ENCODE results near the gene PPIL1. TPM values are rescaled to one million over a fixed set of nuclear protein-coding genes. Genes with fewer than 3 reads are reported as not detected.

PPIL1 gene
- total RNA-seq = 30.7 TPM

DNA sequence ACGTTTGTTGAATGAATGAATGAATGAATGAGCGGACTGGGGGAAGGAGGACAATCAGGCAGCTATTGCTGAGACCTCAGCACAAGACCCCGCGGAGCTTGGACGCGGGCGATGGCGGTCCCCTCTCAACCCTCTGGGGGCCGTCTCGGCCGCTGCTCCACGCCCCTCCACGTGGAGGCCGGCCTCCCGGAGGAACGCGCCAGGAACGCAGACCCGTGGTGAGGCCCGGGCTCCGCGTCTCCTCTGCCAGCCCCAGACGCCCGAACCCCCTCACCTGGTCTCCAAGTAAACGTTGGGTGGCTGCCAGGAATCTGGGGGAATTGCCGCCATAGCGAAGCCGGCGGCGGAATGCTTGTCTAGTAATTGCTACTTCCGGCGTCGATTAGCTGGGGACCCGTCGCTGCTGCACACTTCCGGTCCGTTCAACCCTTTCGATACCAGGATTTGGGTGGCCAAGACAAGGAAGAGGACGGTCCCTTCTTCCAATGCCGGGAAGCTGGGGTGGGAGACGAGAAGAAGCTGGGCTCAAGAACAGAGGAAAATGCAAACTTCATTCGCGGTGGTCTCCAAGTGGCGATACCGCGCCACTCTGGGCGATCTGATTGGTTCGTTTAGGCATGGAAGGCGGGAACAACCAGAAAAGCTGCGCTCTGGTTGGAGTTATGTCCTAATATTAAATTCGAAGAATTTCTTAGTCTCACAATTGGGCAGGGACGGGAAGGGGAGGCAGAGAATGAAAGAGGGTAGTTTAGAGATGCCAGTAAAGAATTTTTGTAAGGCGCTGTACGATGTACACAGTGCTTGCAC lies at the start of gene PPIL1:
TSS of gene PPIL1 (minus strand) at position 361 of the 807 bp plus-strand sequence. CDS start at position 330, 31 bp downstream.

DNA sequence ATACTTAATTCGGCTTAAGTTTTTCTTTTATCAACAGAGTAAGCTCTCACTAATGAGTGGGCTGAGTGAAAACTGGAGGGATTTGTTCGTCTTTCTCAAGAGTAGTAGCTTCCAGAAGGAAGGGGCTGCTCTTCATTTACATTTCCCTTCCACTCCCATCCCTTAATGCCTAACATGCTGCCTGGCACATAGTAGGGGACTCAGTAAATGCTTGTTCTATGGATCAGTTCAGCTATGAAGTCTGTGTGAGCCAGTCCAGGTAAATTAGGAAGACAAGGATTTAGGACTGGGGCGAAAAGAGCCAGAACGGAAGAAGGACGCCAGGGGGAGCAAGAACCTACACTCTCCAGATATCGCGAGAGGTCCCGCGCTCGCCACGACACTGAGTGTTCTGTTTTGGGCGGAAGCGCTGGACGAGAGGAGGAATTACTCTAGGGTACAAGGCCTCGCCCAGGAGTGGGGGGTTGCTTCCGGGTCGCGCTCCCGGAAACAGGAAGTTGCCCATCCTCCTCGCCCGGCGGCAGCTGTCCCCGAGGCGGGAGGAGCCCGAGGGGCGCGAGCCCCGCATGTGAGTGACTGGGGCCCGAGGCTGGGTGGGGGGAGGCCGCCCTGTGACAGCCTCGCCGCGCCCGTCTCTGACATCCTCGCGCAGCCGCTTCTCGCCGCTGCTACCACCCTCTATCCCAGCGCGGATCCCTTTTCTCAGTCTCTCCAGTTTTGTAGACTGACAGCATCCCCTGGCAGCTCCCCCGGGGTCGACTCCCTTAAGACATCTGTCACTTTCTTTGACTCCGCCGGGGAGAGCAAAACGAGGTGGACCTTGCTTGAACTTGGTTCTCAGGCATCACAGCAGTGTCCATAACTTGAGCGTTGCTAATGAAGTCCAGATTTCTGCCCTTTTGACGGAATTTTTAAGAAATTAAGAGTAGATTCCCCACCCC lies 11.1 kb upstream of the PPIL1 start, which contains the start of gene C6orf89:
TSS of gene C6orf89 (plus strand) at position 492 of the 941 bp plus-strand sequence. CDS start 13,493 bp downstream, outside the sequence.

DNA sequence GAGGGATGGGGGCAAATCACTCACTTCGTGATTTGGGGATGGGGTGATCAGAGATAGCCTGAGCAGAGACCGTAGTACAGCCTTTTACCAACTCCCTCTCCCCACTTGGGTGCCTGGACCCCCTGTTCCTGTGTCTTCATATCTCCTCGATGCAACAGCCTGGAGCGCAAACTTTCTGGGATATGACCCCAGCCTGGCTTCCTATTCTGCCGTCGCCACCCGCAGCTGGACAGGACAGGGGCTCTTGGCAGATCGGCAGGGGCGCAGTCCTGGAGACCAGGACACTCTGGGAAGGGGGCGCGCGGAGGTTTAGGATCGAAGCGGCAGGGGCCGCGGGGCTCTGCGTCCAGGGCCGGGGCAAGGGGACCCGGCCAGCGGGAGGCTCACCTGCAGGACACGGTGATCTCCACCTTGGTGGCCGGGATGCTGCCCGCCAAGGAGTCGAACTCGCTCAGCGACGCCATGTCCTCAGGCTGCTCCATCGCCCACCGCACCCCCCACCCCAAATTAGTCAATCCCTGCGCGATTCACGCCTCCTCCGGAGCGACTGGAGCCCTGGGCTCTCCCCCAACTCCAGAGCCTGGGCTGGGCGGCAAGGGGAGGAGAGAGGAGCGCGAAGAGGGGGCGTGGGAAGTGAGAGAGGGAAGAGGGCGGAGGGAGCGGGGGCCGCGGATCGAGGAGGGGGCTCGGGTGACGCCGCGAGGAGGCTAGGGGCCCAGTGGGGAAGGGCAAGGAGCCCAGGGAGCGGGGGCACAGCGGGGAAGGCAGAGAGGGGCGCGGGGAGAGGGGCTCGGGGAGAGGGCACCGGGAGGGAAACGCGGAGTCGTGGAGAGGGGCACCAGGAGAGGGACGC lies 35.5 kb downstream of the PPIL1 start, which contains the start of gene CPNE5:
TSS of gene CPNE5 (minus strand) at position 549 of the 853 bp plus-strand sequence. CDS start at position 482, 67 bp downstream.

Other genes with a start within 250 kb of the PPIL1 start
- gene CDKN1A, start 196.1 kb downstream of the PPIL1 start, total RNA-seq = 1.3 TPM
- gene RAB44, start 177.0 kb downstream of the PPIL1 start, total RNA-seq = not detected
- 15.3 TPM for gene CPNE5, start 35.4 kb downstream of the PPIL1 start, total RNA-seq
- gene C6orf89, start 11.1 kb upstream of the PPIL1 start, total RNA-seq = 34.1 TPM
- gene PI16, start 79.9 kb upstream of the PPIL1 start, total RNA-seq = not detected
- gene MTCH1, start 111.4 kb upstream of the PPIL1 start, total RNA-seq = 126 TPM
- 2.2 TPM for gene FGD2, start 130.9 kb upstream of the PPIL1 start, total RNA-seq

All from parietal lobe (tissue), 1 donor.